GM21526 (cell line): ENCODE results near the gene KXD1.

Source experiments
- ATAC-seq: cut with Tn5 transposase; IDR thresholded peaks from one replicate; pipeline ENCODE4 v1.9.1; 2021; ENCODE audit warnings: moderate library complexity; ENCODE audit not compliant: unreplicated experiment, low FRiP score

KXD1 gene

DNA sequence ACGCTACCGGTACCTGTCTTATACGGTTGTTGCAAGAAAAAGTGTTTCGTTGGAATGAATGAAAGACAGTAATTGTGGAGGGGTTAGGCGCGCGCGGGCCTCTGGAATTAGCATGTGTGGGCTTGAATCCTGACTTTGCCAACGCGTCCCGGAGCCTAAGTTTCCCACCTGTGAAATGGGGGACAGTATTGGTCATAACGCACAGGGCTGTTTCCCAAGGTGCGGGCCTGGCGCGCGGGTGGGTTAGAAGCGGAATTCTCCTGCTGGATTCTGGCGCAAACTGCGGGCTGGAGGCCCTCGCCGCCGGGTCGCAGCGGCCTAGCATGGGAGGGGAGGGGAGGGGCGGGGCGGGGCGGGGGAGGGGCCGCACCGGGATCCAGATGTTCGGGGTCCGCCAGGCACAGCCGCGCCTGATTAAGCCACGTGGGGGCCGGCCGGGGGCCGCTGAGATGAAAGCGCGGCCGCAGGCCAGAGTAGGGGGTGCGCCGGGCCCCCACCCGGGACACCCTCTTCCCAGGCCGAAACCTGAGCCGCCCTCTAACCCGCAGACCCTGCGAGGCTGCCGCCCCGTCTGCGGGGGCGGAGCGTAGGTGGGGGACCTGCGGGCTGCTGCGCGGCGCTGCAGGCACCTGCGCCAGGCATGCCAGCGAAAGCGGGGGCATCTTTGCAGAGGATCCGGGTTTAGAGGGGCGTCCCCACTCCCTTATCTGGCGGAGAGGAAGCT, 53.8 kb downstream of the KXD1 start:
- ATAC-seq: no peak

DNA sequence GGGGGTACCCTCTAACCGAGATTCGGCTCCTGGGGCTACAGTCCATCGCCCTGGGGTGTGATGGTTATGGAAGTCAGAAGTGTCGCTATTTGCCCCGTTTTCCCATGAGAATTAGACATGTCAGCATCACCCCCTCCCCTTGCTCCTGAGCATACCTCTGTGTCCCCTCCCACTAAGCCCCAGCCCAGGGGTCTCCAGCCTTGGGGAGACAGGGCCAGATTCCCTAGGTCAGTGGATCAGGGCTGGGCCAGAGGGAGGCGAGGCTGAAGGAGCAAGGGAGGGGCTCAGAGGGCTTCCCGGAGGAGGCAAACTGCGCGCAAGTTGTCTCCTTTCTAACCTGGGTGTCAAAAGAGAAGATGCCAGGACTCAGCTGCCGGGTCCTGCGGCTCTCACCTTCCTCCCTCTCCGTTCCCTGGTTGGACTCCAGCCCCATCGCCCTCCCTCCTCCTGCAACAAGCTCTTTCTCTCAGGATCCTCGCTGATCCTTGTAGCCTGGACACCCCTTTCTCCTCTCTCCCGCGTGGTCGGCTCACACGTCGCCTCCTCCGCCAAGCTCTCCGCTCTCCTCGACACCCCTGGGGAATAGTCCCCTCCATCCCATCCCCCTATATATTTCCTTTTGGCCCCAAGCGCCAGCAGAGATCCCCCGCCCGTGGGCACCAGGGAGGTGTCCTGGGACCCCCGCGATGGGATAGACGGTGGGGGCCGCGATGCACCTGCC, 54.5 kb downstream of the KXD1 start:
- ATAC-seq: no peak

DNA sequence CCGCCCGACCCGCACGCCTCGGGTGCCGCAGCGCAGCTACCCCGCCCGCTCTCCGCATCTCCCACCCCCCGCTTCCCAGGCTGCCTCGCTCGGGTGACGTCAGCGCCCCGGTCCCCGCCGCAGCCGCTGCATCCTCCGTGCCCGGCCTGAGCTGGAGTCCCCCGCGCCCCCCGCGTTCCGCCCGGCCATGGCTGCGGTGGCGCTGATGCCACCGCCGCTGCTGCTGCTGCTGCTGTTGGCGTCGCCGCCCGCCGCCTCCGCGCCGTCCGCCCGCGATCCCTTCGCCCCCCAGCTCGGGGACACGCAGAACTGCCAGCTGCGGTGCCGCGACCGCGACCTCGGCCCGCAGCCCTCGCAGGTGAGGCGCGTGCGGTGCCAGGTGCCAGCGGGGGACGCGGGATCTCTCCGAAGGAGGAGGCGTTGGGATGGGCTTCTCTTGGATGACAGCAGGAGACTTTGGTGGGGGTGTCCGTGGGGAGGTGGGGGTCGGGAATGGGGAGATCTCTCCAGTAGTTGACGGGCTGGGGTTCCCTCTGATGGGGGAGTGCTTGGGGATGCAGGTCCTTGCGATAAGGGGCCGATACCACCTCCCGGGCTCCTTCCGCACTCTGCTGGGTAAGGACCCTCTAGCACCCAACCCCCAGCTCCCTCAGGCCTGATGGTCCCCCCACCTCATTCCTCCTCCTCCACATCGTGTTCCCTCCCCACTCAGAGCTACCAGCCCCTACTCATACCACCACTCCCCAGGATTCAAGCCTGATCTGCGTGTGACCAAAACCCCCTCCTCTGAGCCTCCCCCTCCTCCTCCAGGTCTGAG, 55.3 kb downstream of the KXD1 start, which contains the start of gene TMEM59L:
Gene TMEM59L, plus strand, starts transcription at position 99 of the 817 bp plus-strand sequence. Its CDS starts 89 bp downstream, at position 188.
- no peak for ATAC-seq

DNA sequence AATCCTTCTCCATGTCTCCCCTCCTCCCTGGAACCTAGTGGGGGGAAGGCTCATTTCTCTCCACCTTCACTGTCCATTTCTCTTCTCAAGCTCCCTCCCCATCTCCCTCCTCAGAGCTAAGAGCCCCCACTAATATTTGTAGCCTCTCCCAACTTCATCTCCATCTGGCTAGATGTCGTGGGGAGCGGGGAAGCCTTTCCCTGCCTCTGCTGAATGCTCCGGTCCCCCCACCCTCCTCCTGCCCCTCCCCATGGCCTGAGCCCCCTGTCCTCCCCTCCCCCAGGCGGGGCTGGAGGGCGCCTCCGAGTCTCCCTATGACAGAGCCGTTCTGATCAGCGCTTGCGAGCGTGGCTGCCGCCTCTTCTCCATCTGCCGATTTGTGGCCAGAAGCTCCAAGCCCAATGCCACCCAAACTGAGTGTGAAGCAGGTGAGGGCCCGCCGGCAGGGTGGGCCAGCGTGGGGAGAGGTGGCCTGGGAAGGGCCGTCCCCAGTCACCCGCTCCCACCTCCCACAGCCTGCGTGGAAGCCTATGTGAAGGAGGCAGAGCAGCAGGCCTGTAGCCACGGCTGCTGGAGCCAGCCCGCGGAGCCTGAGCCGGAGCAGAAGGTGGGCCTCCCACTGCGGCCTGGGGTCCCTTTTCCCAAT, 56.0 kb downstream of the KXD1 start:
- ATAC-seq: no peak

DNA sequence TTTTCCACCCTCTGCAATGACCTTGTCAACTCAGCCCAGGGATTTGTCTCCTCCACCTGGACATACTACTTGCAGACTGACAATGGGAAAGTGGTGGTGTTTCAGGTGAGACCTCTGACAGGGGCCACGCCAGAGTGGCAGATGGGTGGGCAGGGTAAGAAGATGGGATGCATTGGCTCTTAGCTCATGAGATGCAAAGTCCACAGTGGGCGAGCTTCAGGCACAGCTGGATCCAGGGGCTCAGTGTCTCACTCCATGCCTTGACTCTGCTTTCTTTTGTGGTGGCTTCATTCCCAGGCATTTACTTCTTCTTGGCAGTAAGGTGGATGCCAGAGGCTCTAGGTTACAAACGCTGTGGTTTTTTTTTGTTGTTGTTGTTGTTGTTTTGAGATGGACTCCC, 58.4 kb downstream of the KXD1 start:
- no peak for ATAC-seq

DNA sequence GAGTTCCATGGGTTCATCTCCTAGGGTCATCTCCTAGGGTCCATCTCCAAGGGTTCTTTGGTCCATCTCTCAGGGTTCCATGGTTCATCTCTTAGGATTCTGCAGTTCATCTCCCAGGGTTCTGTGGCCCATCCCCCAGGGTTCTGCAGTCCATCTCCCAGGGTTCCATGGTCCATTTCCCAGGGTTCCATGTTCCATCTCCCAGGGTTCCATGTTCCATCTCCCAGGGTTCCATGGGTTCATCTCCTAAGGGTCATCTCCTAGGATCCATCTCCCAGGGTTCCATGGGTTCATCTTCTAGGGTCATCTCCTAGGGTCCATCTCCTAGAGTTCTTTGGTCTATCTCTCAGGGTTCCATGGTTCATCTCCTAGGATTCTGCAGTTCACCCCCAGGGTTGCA, 59.9 kb downstream of the KXD1 start:
- no peak for ATAC-seq

DNA sequence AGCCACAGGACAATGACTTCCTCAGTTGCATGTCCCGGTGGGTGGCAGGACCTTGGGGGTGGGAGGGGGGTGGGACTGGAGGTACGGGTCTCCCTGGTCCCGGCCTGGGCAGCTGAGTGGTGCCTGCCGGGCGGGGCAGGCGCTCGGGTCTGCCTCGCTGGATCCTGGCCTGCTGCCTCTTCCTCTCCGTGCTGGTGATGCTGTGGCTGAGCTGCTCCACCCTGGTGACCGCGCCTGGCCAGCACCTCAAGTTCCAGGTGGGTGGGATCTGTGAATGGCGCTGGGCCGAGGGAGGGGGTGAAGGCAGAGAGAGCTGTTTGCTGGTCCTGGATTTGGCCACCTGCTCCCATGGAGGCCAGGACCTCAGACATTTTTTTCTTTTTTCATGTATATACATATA, 60.6 kb downstream of the KXD1 start:
- no peak for ATAC-seq
